NCI-H1436 treated with DMSO at 0.1 percent for 48 hours (cell line): ENCODE measurements around the gene POTEH.
"Not testable (repeated sequence)": the region's sequence is repeated elsewhere in the genome, so short reads cannot be mapped to it uniquely, and the experiment has no call there.

Source experiments
- DNase-seq: peaks from one replicate; lab custom pipeline; 2025; lab: John Stamatoyannopoulos, UW

POTEH gene

DNA sequence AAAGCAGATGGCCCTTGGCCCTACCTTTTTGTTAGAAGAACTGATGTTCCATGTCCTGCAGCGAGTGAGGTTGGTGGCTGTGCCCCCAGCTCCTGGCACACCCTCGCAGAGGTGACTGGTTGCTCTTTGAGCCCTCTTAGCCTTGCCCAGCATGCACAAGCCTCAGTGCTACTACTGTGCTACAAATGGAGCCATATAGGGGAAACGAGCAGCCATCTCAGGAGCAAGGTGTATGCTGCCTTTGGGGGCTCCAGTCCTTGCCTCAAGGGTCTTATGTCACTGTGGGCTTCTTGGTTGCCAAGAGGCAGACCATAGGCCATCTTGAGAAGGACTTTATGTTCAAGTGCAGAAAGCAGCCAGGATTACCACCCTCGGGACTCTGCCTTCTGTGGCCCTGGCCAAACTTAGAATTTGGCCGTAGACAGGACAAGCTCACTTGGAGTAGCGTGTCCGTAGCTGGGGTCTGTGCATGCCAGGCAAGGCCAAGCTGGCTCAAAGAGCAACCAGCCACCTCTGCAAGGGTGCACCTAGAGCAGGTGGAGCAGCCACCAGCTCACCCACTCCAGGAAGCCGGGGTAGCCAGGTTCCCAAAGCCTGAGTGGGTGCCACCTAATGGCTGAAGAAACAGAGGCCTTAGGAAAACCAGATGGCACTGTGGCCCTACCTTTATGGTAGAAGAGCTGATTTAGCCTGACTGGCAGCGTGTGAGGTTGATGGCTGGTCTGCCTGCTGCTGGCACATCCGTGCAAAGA lies 48.5 kb downstream of the POTEH start:
- not testable (repeated sequence) for DNase-seq

DNA sequence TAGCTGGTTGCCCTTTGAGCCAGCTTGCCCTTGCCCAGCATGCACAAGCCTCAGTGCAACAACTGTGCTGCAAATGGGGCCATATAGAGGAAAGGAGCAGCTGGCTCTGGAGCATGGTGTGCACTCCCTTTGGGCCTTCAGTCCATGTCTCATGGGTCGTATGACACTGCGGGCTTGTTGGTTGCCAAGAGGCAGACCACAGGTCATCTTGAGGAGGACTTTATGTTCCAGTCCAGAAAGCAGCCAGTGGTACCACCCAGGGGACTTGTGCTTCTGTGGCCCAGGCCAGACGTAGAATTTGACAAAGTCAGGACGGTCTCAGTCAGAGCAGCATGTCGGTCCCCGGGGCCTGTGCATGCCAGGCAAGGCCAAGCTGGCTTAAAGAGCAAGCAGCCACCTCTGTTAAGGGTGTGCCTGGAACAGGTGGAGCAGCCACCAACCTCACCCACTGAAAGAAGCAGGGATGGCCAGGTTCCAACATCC lies 49.1 kb downstream of the POTEH start:
- not testable (repeated sequence) for DNase-seq

DNA sequence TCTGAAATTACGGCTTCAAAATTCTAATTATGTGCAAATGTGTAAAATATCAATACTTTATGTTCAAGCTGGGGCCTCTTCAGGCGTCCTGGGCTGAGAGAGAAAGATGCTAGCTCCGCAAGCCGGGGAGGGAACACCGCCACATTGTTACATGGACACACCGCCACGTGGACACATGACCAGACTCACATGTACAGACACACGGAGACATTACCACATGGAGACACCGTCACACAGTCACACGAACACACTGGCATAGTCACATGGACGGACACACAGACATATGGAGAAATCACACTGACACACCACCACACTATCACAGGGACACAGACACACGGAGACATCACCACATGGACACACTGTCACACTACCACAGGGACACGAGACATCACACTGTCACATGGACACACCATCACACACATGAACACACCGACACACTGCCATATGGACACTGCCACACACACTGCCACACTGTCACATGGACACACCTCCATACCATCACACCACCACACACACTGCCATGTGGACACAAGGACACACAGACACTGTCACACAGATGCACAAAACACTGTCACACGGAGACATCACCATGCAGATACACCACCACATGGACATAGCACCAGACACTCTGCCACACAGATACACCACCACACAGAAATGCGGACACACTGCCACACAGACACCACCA lies 58.0 kb downstream of the POTEH start:
- not testable (repeated sequence) for DNase-seq

DNA sequence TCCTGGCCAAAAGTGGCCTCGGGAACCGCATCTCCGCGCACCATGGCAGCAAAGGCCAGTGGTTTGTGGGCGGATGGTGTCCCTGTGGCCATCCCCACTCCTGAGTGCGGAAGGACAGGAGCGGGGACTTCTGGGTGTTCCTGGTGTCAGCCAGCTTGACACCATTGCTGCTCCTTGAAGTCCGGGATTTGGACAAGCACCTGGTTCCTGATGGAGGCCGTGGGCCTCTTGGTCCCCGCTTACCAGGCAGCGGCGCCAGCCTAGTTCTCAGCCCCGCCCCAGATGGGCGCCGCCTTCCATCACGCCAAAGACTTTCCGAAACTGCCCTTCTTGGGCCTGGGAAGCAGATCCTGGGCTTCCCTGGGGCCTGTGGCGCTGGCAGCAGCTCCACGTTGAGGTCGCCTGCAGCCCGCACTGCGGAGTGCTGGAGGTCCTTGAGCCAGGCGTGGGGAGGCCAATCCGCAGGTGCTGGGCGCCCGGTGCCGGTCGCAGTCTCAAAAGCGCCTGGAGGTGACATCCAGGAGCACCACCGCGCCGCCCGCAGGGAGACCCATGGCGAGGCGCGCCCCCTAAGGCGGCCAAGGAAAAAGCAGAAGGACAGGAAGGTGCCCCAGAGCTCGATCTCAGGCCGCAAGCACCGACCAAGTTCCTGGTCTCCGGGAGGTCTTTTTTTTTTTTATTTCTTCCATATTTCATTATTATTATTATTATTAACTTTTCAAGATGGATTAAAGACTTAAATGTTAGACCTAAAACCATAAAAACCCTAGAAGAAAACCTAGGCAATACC lies 59.5 kb downstream of the POTEH start:
- DNase-seq = not testable (repeated sequence)

DNA sequence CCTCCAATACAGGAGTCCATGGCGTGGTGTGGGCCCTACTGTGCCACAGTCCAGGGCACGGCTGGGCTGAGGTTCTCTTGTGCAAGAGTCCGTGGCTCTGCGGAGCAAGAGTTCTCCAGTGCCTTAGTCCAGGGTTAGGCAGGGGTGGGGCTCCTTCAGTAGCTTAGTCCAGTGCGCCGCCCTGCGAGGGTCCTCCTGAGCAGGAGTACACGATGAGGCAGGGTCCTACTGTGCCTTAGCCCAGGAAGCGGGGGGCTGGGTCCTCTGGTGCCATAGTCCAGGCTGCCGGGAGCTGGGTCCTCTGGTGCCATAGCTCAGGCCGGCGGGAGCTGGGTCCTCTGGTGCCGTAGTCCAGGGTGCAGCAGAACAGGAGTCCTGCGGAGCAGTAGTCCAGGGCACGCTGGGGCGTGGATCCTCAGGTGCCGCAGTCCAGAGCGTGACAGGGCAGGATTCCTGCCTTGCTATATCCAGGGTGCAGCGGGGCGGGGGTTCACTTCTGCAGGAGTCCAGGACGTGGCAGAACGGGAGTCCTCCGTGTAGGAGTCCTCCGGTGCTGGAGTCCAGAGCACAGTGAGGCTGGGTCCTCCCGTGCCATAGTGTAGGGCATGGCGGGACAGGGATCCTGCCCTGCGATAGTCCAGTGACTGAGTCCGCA lies 69.7 kb downstream of the POTEH start:
- DNase-seq = not testable (repeated sequence)

DNA sequence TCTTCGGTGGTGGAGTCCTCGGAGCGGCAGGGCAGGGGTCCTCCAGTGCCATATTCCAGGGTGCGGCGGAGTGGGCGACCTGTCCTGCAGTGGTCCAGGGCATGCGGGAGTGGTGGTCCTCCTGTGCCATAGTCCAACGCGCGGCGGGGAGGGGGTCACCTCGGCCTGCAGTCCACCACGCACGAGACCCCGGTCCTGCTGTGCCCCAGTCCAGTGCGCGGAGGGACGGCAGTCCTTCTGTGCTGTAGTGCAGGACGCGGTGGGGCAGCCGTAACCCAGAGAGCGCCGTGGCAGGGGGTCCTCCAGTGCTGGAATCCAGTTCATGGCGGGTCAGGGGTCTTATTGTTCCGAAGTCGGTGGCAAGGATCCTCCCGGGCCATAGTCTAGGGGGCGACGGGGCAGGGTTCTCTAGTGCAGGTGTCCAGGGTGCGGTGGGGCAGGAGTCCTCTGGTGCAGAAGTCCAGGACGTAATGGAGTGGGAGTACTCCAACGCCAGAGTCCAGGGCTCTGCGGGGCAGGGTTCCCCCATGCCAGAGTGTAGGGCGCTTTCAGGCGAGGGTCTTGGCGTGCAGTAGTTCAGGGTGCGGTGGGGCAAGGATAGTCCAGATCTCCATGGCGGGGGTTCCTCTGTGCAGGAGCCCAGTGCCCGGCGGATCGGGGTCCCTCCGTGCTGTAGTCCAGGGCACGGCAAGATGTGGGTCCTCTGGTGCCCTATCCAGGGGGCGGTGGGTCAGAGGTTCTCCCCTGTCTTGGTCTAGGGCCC lies 70.7 kb downstream of the POTEH start:
- not testable (repeated sequence) for DNase-seq

DNA sequence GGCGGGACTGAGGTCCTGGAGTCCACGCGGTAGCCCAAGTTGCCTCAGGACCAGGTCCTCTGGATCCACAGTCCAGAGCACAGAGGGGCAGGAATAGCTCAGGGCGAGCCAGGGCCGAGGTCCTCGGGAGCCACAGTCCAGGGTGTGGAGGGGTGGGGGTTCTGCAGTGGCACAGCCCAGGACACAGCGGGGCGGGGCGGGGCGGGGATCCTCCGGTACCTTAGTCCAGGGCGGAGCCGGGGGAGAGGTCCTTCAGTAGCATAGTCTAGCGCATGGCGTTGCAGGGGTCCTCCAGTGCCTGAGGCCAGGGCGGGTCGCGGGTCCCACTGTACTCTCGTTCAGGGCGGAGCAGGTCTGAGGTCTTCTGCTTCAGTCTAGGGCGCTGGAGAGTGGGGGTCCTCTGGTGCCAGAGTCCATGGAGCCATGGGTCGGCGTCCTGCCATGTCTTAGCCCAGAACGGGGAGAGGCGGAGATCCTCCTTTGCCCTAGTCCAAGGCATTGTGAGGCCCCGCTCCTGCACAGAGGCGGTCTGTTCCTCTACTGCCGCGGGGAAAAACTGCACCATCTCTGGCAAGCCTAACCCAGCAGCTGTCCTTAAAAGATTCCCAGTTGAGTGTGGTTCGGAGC lies 71.4 kb downstream of the POTEH start:
- DNase-seq = not testable (repeated sequence)

DNA sequence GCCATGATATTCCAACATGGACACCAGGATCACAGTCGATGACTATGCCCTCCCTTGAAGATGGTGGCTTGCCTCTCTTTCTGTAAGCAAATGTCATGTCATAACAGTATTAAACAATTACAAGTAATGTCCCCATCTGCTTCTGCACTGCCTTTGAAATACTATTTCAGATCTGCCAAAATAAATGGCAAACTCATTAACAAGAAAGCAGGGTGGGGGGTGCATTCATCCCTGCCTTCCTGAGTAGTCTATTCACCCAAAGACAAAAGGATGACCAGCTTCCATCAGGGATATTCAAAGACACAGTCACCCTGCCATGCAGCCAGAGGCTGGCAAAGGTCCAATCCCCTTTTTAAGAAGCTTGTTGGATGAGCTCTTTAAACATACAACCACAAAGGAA lies 73.7 kb downstream of the POTEH start:
- not testable (repeated sequence) for DNase-seq
